Right kidney (tissue), 9 donors: ENCODE results near the gene NUMA1.
A peak's percentile ranks its signal among the peaks of the same experiment; 100 is the strongest.

Experiments
- DNase-seq: peaks from one replicate; pipeline ENCODE4 v3.0.0-alpha.2; 2016
- long read RNA-seq, 8 donors: transcript quantifications; one replicate each; lab custom pipeline, GENCODE V29; 2026

Gene NUMA1
- long read RNA-seq, donor 1, transcript NUMA1-223 (14 exons, 2,766 nt): major isoform, 17 of 73 reads
- long read RNA-seq, donor 1, transcript NUMA1-217 (7 exons, 2,276 nt): minor isoform, 10 of 73 reads
- long read RNA-seq, donor 1, partial matches to known transcripts: 37 of 73 reads
- long read RNA-seq, donor 1, other reads (novel, unspliced or antisense): 0 of 73 reads
- long read RNA-seq, donor 2, transcript NUMA1-223 (14 exons, 2,766 nt): major isoform, 12 of 48 reads
- long read RNA-seq, donor 2, partial matches to known transcripts: 29 of 48 reads
- long read RNA-seq, donor 2, other reads (novel, unspliced or antisense): 0 of 48 reads
- long read RNA-seq, donor 3, transcript NUMA1-223 (14 exons, 2,766 nt): major isoform, 13 of 35 reads
- long read RNA-seq, donor 3, partial matches to known transcripts: 15 of 35 reads
- long read RNA-seq, donor 3, other reads (novel, unspliced or antisense): 0 of 35 reads
- long read RNA-seq, donor 4, transcript NUMA1-230 (2 exons, 592 nt): minor isoform, 8 of 101 reads
- long read RNA-seq, donor 4, transcript NUMA1-217 (7 exons, 2,276 nt): minor isoform, 8 of 101 reads
- long read RNA-seq, donor 4, transcript NUMA1-223 (14 exons, 2,766 nt): major isoform, 27 of 101 reads
- long read RNA-seq, donor 4, partial matches to known transcripts: 51 of 101 reads
- long read RNA-seq, donor 4, other reads (novel, unspliced or antisense): 0 of 101 reads
- long read RNA-seq, donor 5, transcript NUMA1-223 (14 exons, 2,766 nt): major isoform, 12 of 35 reads
- long read RNA-seq, donor 5, transcript NUMA1-217 (7 exons, 2,276 nt): minor isoform, 6 of 35 reads
- long read RNA-seq, donor 5, partial matches to known transcripts: 13 of 35 reads
- long read RNA-seq, donor 5, other reads (novel, unspliced or antisense): 0 of 35 reads
- long read RNA-seq, donor 6, transcript NUMA1-230 (2 exons, 592 nt): minor isoform, 5 of 104 reads
- long read RNA-seq, donor 6, transcript NUMA1-213 (15 exons, 2,331 nt): minor isoform, 6 of 104 reads
- long read RNA-seq, donor 6, transcript NUMA1-217 (7 exons, 2,276 nt): minor isoform, 6 of 104 reads
- long read RNA-seq, donor 6, transcript NUMA1-223 (14 exons, 2,766 nt): major isoform, 22 of 104 reads
- long read RNA-seq, donor 6, partial matches to known transcripts: 62 of 104 reads
- long read RNA-seq, donor 6, other reads (novel, unspliced or antisense): 0 of 104 reads
- long read RNA-seq, donor 7, transcript NUMA1-217 (7 exons, 2,276 nt): minor isoform, 7 of 161 reads
- long read RNA-seq, donor 7, transcript NUMA1-223 (14 exons, 2,766 nt): major isoform, 32 of 161 reads
- long read RNA-seq, donor 7, transcript NUMA1-230 (2 exons, 592 nt): minor isoform, 7 of 161 reads
- long read RNA-seq, donor 7, partial matches to known transcripts: 102 of 161 reads
- long read RNA-seq, donor 7, other reads (novel, unspliced or antisense): 6 of 161 reads
- long read RNA-seq, donor 8, transcript NUMA1-217 (7 exons, 2,276 nt): minor isoform, 7 of 79 reads
- long read RNA-seq, donor 8, transcript NUMA1-223 (14 exons, 2,766 nt): major isoform, 12 of 79 reads
- long read RNA-seq, donor 8, partial matches to known transcripts: 55 of 79 reads
- long read RNA-seq, donor 8, other reads (novel, unspliced or antisense): 0 of 79 reads

- DNase-seq: peak; percentile 97
These were observed at the start of gene NUMA1, which contains the start of gene LRRC51 for GRCh38 chr11:72080326-72081183. Gene NUMA1 (minus strand): TSS chr11:72080542. CDS start chr11:72035943, 44,599 bp downstream. Gene LRRC51 (plus strand): TSS chr11:72080850. CDS start chr11:72089084, 8,234 bp downstream.

- DNase-seq: no peak
These were observed 49.0 kb upstream of the NUMA1 start for GRCh38 chr11:72129381-72129780.

- DNase-seq: no peak
These were observed 47.6 kb upstream of the NUMA1 start for GRCh38 chr11:72127923-72128322.

- no peak for DNase-seq
These were observed 45.6 kb upstream of the NUMA1 start for GRCh38 chr11:72125956-72126355.

- no peak for DNase-seq
These were observed 43.7 kb upstream of the NUMA1 start for GRCh38 chr11:72124046-72124445.

- no peak for DNase-seq
These were observed 42.8 kb upstream of the NUMA1 start for GRCh38 chr11:72123117-72123653.

- no peak for DNase-seq
These were observed 42.3 kb upstream of the NUMA1 start for GRCh38 chr11:72122607-72123006.

- no peak for DNase-seq
These were observed 40.6 kb upstream of the NUMA1 start for GRCh38 chr11:72120930-72121329.

- peak; percentile 15 for DNase-seq
These were observed 38.9 kb upstream of the NUMA1 start for GRCh38 chr11:72119198-72119597.

- no peak for DNase-seq
These were observed 35.8 kb upstream of the NUMA1 start for GRCh38 chr11:72116019-72116755.

GRCh38 chr11:72114570-72114969 is 34.2 kb upstream of the NUMA1 start:
- no peak for DNase-seq

- DNase-seq: peak; percentile 13
These were observed 32.9 kb upstream of the NUMA1 start for GRCh38 chr11:72112978-72113808.

GRCh38 chr11:72112143-72112977 is 32.0 kb upstream of the NUMA1 start, which contains the start of gene ANAPC15:
Gene ANAPC15 (minus strand): TSS chr11:72112695. CDS start chr11:72111276, 1,419 bp downstream.
- DNase-seq: peak; percentile 100

- peak; percentile 12 for DNase-seq
These were observed 31.2 kb upstream of the NUMA1 start for GRCh38 chr11:72111300-72112142.

- DNase-seq: no peak
These were observed 25.5 kb upstream of the NUMA1 start, which contains the start of gene TOMT for GRCh38 chr11:72105888-72106287. Gene TOMT (plus strand): TSS chr11:72105924. CDS start chr11:72105952, 28 bp downstream.

GRCh38 chr11:72103754-72104167 is 23.4 kb upstream of the NUMA1 start:
- DNase-seq: peak; percentile 21
